ENCODE data around the gene PRUNE1. TPM values are rescaled to one million over a fixed set of nuclear protein-coding genes. Genes with fewer than 3 reads are reported as not detected.
A peak's percentile ranks its signal among the peaks of the same experiment; 100 is the strongest.

The PRUNE1 gene, protein sequence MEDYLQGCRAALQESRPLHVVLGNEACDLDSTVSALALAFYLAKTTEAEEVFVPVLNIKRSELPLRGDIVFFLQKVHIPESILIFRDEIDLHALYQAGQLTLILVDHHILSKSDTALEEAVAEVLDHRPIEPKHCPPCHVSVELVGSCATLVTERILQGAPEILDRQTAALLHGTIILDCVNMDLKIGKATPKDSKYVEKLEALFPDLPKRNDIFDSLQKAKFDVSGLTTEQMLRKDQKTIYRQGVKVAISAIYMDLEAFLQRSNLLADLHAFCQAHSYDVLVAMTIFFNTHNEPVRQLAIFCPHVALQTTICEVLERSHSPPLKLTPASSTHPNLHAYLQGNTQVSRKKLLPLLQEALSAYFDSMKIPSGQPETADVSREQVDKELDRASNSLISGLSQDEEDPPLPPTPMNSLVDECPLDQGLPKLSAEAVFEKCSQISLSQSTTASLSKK
- 23.7 TPM for polyA plus RNA-seq (2013, experiment 1 of 2)
- 23.8 TPM for polyA plus RNA-seq (2013, experiment 2 of 2)

GRCh38 chr1:151008244-151009205, at the start of gene PRUNE1:
Gene PRUNE1 (plus strand): TSS chr1:151008449. CDS start chr1:151008633, 184 bp downstream.
- Histone ChIP-seq H3K9ac (ENCODE audit: low read length) (peak within 1 kb of the TSS; percentile 87), H3K4me2 (ENCODE audit: low read length) (peak within 1 kb of the TSS; percentile 61), H3K36me3 (ENCODE audit: control insufficient read depth, insufficient read depth, low read length) (no peaks in the 10 kb centered on the region), H3K56ac (ENCODE audit: low read length) (peak within 1 kb of the TSS; percentile 97), H3K79me2 (ENCODE audit: control insufficient read depth, insufficient read depth, low read length) (no peaks in the 10 kb centered on the region), H4K8ac (ENCODE audit: low read depth, low read length) (no peak within 1 kb of the TSS), H2AK5ac (ENCODE audit: low read length) (no peak within 1 kb of the TSS), H2BK5ac (ENCODE audit: low read length) (peak within 1 kb of the TSS; percentile 43), H3K23ac (ENCODE audit: low read length) (no peak within 1 kb of the TSS), H3K79me1 (ENCODE audit: low read length) (peaks cover 2% of the 10 kb centered on the region), H3K4ac (ENCODE audit: low read depth, low read length) (no peak within 1 kb of the TSS), H2BK120ac (ENCODE audit: low read depth, low read length) (no peak within 1 kb of the TSS), H4K5ac (ENCODE audit: low read length) (no peak within 1 kb of the TSS), H2BK15ac (replicated peaks; ENCODE audit: low read depth) (no peak within 1 kb of the TSS), H3K4me1 (ENCODE audit: control insufficient read depth, low read depth, low read length) (peaks cover 7% of the 10 kb centered on the region), H3K27me3 (ENCODE audit: insufficient read depth, low read length, poor library complexity) (no peaks in the 10 kb centered on the region), H3K18ac (ENCODE audit: low read length) (no peak within 1 kb of the TSS), H3K4me3 (ENCODE audit: low read length) (peak within 1 kb of the TSS; percentile 93), H3K27ac (ENCODE audit: low read depth, low read length) (no peak within 1 kb of the TSS)
- WGBS (ENCODE audit: extremely low coverage, insufficient coverage, low lambda C conversion rate): no CpG with 5 or more reads among the region's 69 CpGs
- peak; percentile 99 for DNase-seq

- Histone ChIP-seq H4K8ac (ENCODE audit: low read depth, low read length) (no peak overlapping the region), H3K79me1 (ENCODE audit: low read length) (no peaks in the 10 kb centered on the region), H3K27me3 (ENCODE audit: insufficient read depth, low read length, poor library complexity) (no peaks in the 10 kb centered on the region), H3K9ac (ENCODE audit: low read length) (no peak overlapping the region), H3K23ac (ENCODE audit: low read length) (no peak overlapping the region), H2AK5ac (ENCODE audit: low read length) (no peak overlapping the region), H2BK5ac (ENCODE audit: low read length) (no peak overlapping the region), H2BK120ac (ENCODE audit: low read depth, low read length) (no peak overlapping the region), H4K5ac (ENCODE audit: low read length) (no peak overlapping the region), H3K18ac (ENCODE audit: low read length) (no peak overlapping the region), H3K4ac (ENCODE audit: low read depth, low read length) (no peak overlapping the region), H3K36me3 (ENCODE audit: control insufficient read depth, insufficient read depth, low read length) (peaks cover 33% of the 10 kb centered on the region), H3K4me3 (ENCODE audit: low read length) (no peak overlapping the region), H3K4me1 (ENCODE audit: control insufficient read depth, low read depth, low read length) (no peaks in the 10 kb centered on the region), H3K4me2 (ENCODE audit: low read length) (no peak overlapping the region), H3K27ac (ENCODE audit: low read depth, low read length) (no peak overlapping the region), H3K79me2 (ENCODE audit: control insufficient read depth, insufficient read depth, low read length) (no peaks in the 10 kb centered on the region), H2BK15ac (replicated peaks; ENCODE audit: low read depth) (no peak overlapping the region), H3K56ac (ENCODE audit: low read length) (no peak overlapping the region)
- no CpG with 5 or more reads among the region's 7 CpGs for WGBS (ENCODE audit: extremely low coverage, insufficient coverage, low lambda C conversion rate)
- no peak for DNase-seq
Measured at GRCh38 chr1:150960646-150961045, 47.6 kb upstream of the PRUNE1 start.

GRCh38 chr1:150961756-150962155, 46.5 kb upstream of the PRUNE1 start:
- DNase-seq: no peak
- no peaks in the 10 kb centered on the region for H3K79me1 ChIP-seq (ENCODE audit: low read length)
- no peak overlapping the region for H3K4me2 ChIP-seq (ENCODE audit: low read length)
- no peak overlapping the region for H4K5ac ChIP-seq (ENCODE audit: low read length)
- H2BK120ac ChIP-seq (ENCODE audit: low read depth, low read length): no peak overlapping the region
- no peak overlapping the region for H2BK5ac ChIP-seq (ENCODE audit: low read length)
- no peaks in the 10 kb centered on the region for H3K79me2 ChIP-seq (ENCODE audit: control insufficient read depth, insufficient read depth, low read length)
- no peaks in the 10 kb centered on the region for H3K4me1 ChIP-seq (ENCODE audit: control insufficient read depth, low read depth, low read length)
- H3K36me3 ChIP-seq (ENCODE audit: control insufficient read depth, insufficient read depth, low read length): peaks cover 38% of the 10 kb centered on the region
- H3K23ac ChIP-seq (ENCODE audit: low read length): no peak overlapping the region
- no peak overlapping the region for H2AK5ac ChIP-seq (ENCODE audit: low read length)
- no peak overlapping the region for H3K9ac ChIP-seq (ENCODE audit: low read length)
- H3K27me3 ChIP-seq (ENCODE audit: insufficient read depth, low read length, poor library complexity): no peaks in the 10 kb centered on the region
- no peak overlapping the region for H3K56ac ChIP-seq (ENCODE audit: low read length)
- no peak overlapping the region for H3K27ac ChIP-seq (ENCODE audit: low read depth, low read length)
- no peak overlapping the region for H3K4me3 ChIP-seq (ENCODE audit: low read length)
- H3K18ac ChIP-seq (ENCODE audit: low read length): no peak overlapping the region
- H3K4ac ChIP-seq (ENCODE audit: low read depth, low read length): no peak overlapping the region
- no peak overlapping the region for H4K8ac ChIP-seq (ENCODE audit: low read depth, low read length)
- WGBS (ENCODE audit: extremely low coverage, insufficient coverage, low lambda C conversion rate): no CpG with 5 or more reads among the region's 4 CpGs
- no peak overlapping the region for H2BK15ac ChIP-seq (replicated peaks; ENCODE audit: low read depth)

GRCh38 chr1:150963321-150964163, 44.7 kb upstream of the PRUNE1 start:
- Histone ChIP-seq H3K9ac (ENCODE audit: low read length) (no peak overlapping the region), H3K4me2 (ENCODE audit: low read length) (no peak overlapping the region), H3K23ac (ENCODE audit: low read length) (no peak overlapping the region), H2BK15ac (replicated peaks; ENCODE audit: low read depth) (no peak overlapping the region), H3K4me3 (ENCODE audit: low read length) (no peak overlapping the region), H3K27ac (ENCODE audit: low read depth, low read length) (no peak overlapping the region), H2AK5ac (ENCODE audit: low read length) (no peak overlapping the region), H2BK5ac (ENCODE audit: low read length) (no peak overlapping the region), H3K18ac (ENCODE audit: low read length) (no peak overlapping the region), H3K4me1 (ENCODE audit: control insufficient read depth, low read depth, low read length) (no peaks in the 10 kb centered on the region), H2BK120ac (ENCODE audit: low read depth, low read length) (no peak overlapping the region), H4K5ac (ENCODE audit: low read length) (no peak overlapping the region), H3K36me3 (ENCODE audit: control insufficient read depth, insufficient read depth, low read length) (peaks cover 49% of the 10 kb centered on the region), H3K79me2 (ENCODE audit: control insufficient read depth, insufficient read depth, low read length) (peaks cover 2% of the 10 kb centered on the region), H3K56ac (ENCODE audit: low read length) (no peak overlapping the region), H3K27me3 (ENCODE audit: insufficient read depth, low read length, poor library complexity) (no peaks in the 10 kb centered on the region), H3K4ac (ENCODE audit: low read depth, low read length) (no peak overlapping the region), H3K79me1 (ENCODE audit: low read length) (peaks cover 9% of the 10 kb centered on the region), H4K8ac (ENCODE audit: low read depth, low read length) (no peak overlapping the region)
- no CpG with 5 or more reads among the region's 10 CpGs for WGBS (ENCODE audit: extremely low coverage, insufficient coverage, low lambda C conversion rate)
- no peak for DNase-seq

GRCh38 chr1:150964164-150964489, 44.1 kb upstream of the PRUNE1 start:
- no peak overlapping the region for H2BK5ac ChIP-seq (ENCODE audit: low read length)
- no peak overlapping the region for H4K8ac ChIP-seq (ENCODE audit: low read depth, low read length)
- H3K56ac ChIP-seq (ENCODE audit: low read length): no peak overlapping the region
- no peak overlapping the region for H2BK15ac ChIP-seq (replicated peaks; ENCODE audit: low read depth)
- H3K79me2 ChIP-seq (ENCODE audit: control insufficient read depth, insufficient read depth, low read length): peaks cover 8% of the 10 kb centered on the region
- WGBS (ENCODE audit: extremely low coverage, insufficient coverage, low lambda C conversion rate): no CpG with 5 or more reads among the region's 5 CpGs
- H3K4ac ChIP-seq (ENCODE audit: low read depth, low read length): no peak overlapping the region
- no peak overlapping the region for H3K4me3 ChIP-seq (ENCODE audit: low read length)
- no peak overlapping the region for H3K9ac ChIP-seq (ENCODE audit: low read length)
- peaks cover 52% of the 10 kb centered on the region for H3K36me3 ChIP-seq (ENCODE audit: control insufficient read depth, insufficient read depth, low read length)
- no peak overlapping the region for H3K18ac ChIP-seq (ENCODE audit: low read length)
- no peak overlapping the region for H2AK5ac ChIP-seq (ENCODE audit: low read length)
- no peak overlapping the region for H4K5ac ChIP-seq (ENCODE audit: low read length)
- no peaks in the 10 kb centered on the region for H3K27me3 ChIP-seq (ENCODE audit: insufficient read depth, low read length, poor library complexity)
- no peak overlapping the region for H3K23ac ChIP-seq (ENCODE audit: low read length)
- no peaks in the 10 kb centered on the region for H3K4me1 ChIP-seq (ENCODE audit: control insufficient read depth, low read depth, low read length)
- no peak overlapping the region for H3K27ac ChIP-seq (ENCODE audit: low read depth, low read length)
- no peak overlapping the region for H2BK120ac ChIP-seq (ENCODE audit: low read depth, low read length)
- no peak for DNase-seq
- peaks cover 14% of the 10 kb centered on the region for H3K79me1 ChIP-seq (ENCODE audit: low read length)
- H3K4me2 ChIP-seq (ENCODE audit: low read length): no peak overlapping the region
